ENCODE measurements around the gene KRTAP10-9. TPM values are rescaled to one million over a fixed set of nuclear protein-coding genes. Genes with fewer than 3 reads are reported as not detected.
"Not testable (repeated sequence)": the region's sequence is repeated elsewhere in the genome, so short reads cannot be mapped to it uniquely, and the experiment has no call there.

KRTAP10-9 gene
- total RNA-seq, 4 donors from 2014 or later: 4.7 TPM; not detected in 3

GRCh38 chr21:44639331-44639655 is 12.4 kb downstream of the KRTAP10-9 start:
- 81 to 90% methylated on average over 12 of the region's 12 CpGs for WGBS, 2 donors
- no peak for TF ChIP-seq POLR2A (IDR thresholded peaks at IDR 0.05)
- TF ChIP-seq, protein P1, sequence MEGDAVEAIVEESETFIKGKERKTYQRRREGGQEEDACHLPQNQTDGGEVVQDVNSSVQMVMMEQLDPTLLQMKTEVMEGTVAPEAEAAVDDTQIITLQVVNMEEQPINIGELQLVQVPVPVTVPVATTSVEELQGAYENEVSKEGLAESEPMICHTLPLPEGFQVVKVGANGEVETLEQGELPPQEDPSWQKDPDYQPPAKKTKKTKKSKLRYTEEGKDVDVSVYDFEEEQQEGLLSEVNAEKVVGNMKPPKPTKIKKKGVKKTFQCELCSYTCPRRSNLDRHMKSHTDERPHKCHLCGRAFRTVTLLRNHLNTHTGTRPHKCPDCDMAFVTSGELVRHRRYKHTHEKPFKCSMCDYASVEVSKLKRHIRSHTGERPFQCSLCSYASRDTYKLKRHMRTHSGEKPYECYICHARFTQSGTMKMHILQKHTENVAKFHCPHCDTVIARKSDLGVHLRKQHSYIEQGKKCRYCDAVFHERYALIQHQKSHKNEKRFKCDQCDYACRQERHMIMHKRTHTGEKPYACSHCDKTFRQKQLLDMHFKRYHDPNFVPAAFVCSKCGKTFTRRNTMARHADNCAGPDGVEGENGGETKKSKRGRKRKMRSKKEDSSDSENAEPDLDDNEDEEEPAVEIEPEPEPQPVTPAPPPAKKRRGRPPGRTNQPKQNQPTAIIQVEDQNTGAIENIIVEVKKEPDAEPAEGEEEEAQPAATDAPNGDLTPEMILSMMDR (IDR thresholded peaks at IDR 0.05): no peak
- intact Hi-C loops (cut with DNase I; ENCODE audit: low total_unique reads): no loop called here
- peak in 1 of 2 donors; percentile 9 for DNase-seq (ENCODE audit: low spot score in 2 of 2)
- no peak overlapping the region for H3K4me3 ChIP-seq (ENCODE audit: low read depth, poor library complexity, severe bottlenecking)

GRCh38 chr21:44640761-44641160 is 13.9 kb downstream of the KRTAP10-9 start:
- intact Hi-C loops (cut with DNase I; ENCODE audit: low total_unique reads): no loop called here
- DNase-seq (ENCODE audit: low spot score in 2 of 2): peak in 1 of 2 donors; percentile 2
- TF ChIP-seq, protein P1 (IDR thresholded peaks at IDR 0.05): no peak
- no peak for TF ChIP-seq POLR2A (IDR thresholded peaks at IDR 0.05)
- no peak overlapping the region for H3K4me3 ChIP-seq (ENCODE audit: low read depth, poor library complexity, severe bottlenecking)
- 90 to 92% methylated on average over 5 of the region's 5 CpGs for WGBS, 2 donors

- TF ChIP-seq POLR2A (IDR thresholded peaks at IDR 0.05): no peak
Observed at GRCh38 chr21:44643741-44644310, 16.9 kb downstream of the KRTAP10-9 start.

GRCh38 chr21:44644878-44645277 is 18.0 kb downstream of the KRTAP10-9 start:
- WGBS, 2 donors: 50% methylated on average over 2 of the region's 2 CpGs
- no peak for DNase-seq (ENCODE audit: low spot score in 2 of 2)
- no peak overlapping the region for H3K4me3 ChIP-seq (ENCODE audit: low read depth, poor library complexity, severe bottlenecking)
- intact Hi-C loops (cut with DNase I; ENCODE audit: low total_unique reads): no loop called here
- no peak for TF ChIP-seq POLR2A (IDR thresholded peaks at IDR 0.05)
- TF ChIP-seq, protein P1 (IDR thresholded peaks at IDR 0.05): no peak

More at GRCh38 chr21:44643741-44644310, 16.9 kb downstream of the KRTAP10-9 start:
- intact Hi-C loops (cut with DNase I; ENCODE audit: low total_unique reads): no loop called here
- peak in 1 of 2 donors; percentile 5 for DNase-seq (ENCODE audit: low spot score in 2 of 2)
- WGBS, 2 donors: 76 to 79% methylated on average over 14 of the region's 14 CpGs
- H3K4me3 ChIP-seq (ENCODE audit: low read depth, poor library complexity, severe bottlenecking): no peak overlapping the region

GRCh38 chr21:44646366-44647221 is 19.7 kb downstream of the KRTAP10-9 start, which contains the start of gene KRTAP10-11:
Gene KRTAP10-11, plus strand, starts transcription at chr21:44646414. Its CDS starts 45 bp downstream, at chr21:44646459.
- 79 to 80% methylated on average over 18 to 21 of the region's 21 CpGs for WGBS, 2 donors
- intact Hi-C loops (cut with DNase I; ENCODE audit: low total_unique reads); H3K4me3 ChIP-seq (ENCODE audit: low read depth, poor library complexity, severe bottlenecking); DNase-seq (ENCODE audit: low spot score in 2 of 2): not testable (repeated sequence)

- 55 to 68% methylated on average over 8 of the region's 8 CpGs for WGBS, 2 donors
- peak in 1 of 2 donors; percentile 9 for DNase-seq (ENCODE audit: low spot score in 2 of 2)
- intact Hi-C loops (cut with DNase I; ENCODE audit: low total_unique reads): no loop called here
- no peak overlapping the region for H3K4me3 ChIP-seq (ENCODE audit: low read depth, poor library complexity, severe bottlenecking)
- TF ChIP-seq POLR2A (IDR thresholded peaks at IDR 0.05): no peak
- TF ChIP-seq, protein P1 (IDR thresholded peaks at IDR 0.05): no peak
Observed at GRCh38 chr21:44647222-44647552, 20.3 kb downstream of the KRTAP10-9 start.
